Caco-2 (cell line): ENCODE measurements around the gene CAPN13. TPM values are rescaled to one million over a fixed set of nuclear protein-coding genes. Genes with fewer than 3 reads are reported as not detected.
A peak's percentile ranks its signal among the peaks of the same experiment; 100 is the strongest.

Source experiments
- BruUV-seq: library from RNA; stranded (reverse); fragments of 400-500 nt; replicated peaks from 2 replicates; lab custom pipeline; 2021; lab: Mats Ljungman, UMichigan
- CTCF ChIA-PET: fragments of 300-600 bp; sonication (Branson Sonifier 250); formaldehyde crosslinking; loops from one replicate; lab custom pipeline; 2022; ENCODE audit warnings: antibody characterized with exemption; lab: Charles Lee
- POLR2A ChIA-PET: fragments of 300-600 bp; sonication (Branson Sonifier 250); formaldehyde crosslinking; loops from one replicate; lab custom pipeline; 2022; ENCODE audit warnings: antibody characterized with exemption; lab: Charles Lee
- DNase-seq, 2 experiments: peaks; one replicate each; pipeline versions ENCODE4 v3.0.0 to v3.0.0-alpha.2; 2020 to 2022
- H3K27me3 ChIP-seq: replicated peaks from 2 replicates; pipeline ENCODE4 v1.6.0; 2011; ENCODE audit warnings: low read length; ENCODE audit not compliant: control insufficient read depth, insufficient read depth
- H3K36me3 ChIP-seq: 2 replicates; pipeline ENCODE4 v1.5.1; 2011; ENCODE audit warnings: low read length; ENCODE audit not compliant: control insufficient read depth, insufficient read depth
- H3K4me1 ChIP-seq: fragments of 250-450 bp; sonication (Bioruptor Pico); 2 replicates; pipeline ENCODE4 v1.5.1; 2020; ENCODE audit warnings: mild to moderate bottlenecking
- H3K4me3 ChIP-seq: 2 replicates; pipeline ENCODE4 v1.5.1; 2011; ENCODE audit warnings: low read depth, mild to moderate bottlenecking, control low read depth, low read length
- H3K9me3 ChIP-seq: fragments of 250-450 bp; sonication (Bioruptor Pico); 2 replicates; pipeline ENCODE4 v1.5.1; 2020; ENCODE audit warnings: mild to moderate bottlenecking, moderate library complexity
- H3K27ac Mint-ChIP-seq: one replicate; pipeline ENCODE4 v1.8.0; 2022; ENCODE audit warnings: mixed read lengths; ENCODE audit not compliant: unreplicated experiment
- H3K27me3 Mint-ChIP-seq: one replicate; pipeline ENCODE4 v1.8.0; 2022; ENCODE audit warnings: mixed read lengths; ENCODE audit not compliant: insufficient read depth, unreplicated experiment
- H3K36me3 Mint-ChIP-seq: one replicate; pipeline ENCODE4 v1.8.0; 2022; ENCODE audit warnings: mild to moderate bottlenecking, mixed read lengths; ENCODE audit not compliant: insufficient read depth, unreplicated experiment
- H3K4me1 Mint-ChIP-seq: one replicate; pipeline ENCODE4 v1.8.0; 2022; ENCODE audit warnings: low read depth, mixed read lengths; ENCODE audit not compliant: unreplicated experiment
- H3K4me3 Mint-ChIP-seq: one replicate; pipeline ENCODE4 v1.8.0; 2022; ENCODE audit warnings: mild to moderate bottlenecking, moderate library complexity, mixed read lengths; ENCODE audit not compliant: unreplicated experiment
- H3K9me3 Mint-ChIP-seq: one replicate; pipeline ENCODE4 v1.8.0; 2022; ENCODE audit warnings: mixed read lengths; ENCODE audit not compliant: unreplicated experiment
- CTCF ChIP-seq, 2 experiments: fragments of 200-600 bp in 1 of 2; IDR thresholded peaks; 1 replicate in 1 of 2; 2 replicates in 1 of 2; pipeline versions ENCODE4 v1.5.1 to v1.8.0; 2011 to 2022; ENCODE audit warnings: antibody characterized with exemption in 1 of 2, control low read depth in 1 of 2, inconsistent platforms in 1 of 2, low read depth in 1 of 2, low read length in 1 of 2, mild to moderate bottlenecking in 1 of 2, moderate library complexity in 1 of 2; ENCODE audit not compliant: insufficient read depth in 1 of 2, severe bottlenecking in 1 of 2, unreplicated experiment in 1 of 2
- intact Hi-C: fragments of 100-400 bp; cut with micrococcal nuclease; formaldehyde crosslinking; loops from one replicate; pipeline ENCODE4 v1.10.0; 2022; ENCODE audit not compliant: unreplicated experiment
- total RNA-seq: library from RNA; stranded (reverse); gene quantifications from 2 replicates; pipeline ENCODE4 v1.2.3, GENCODE V29; 2022

The CAPN13 gene
- total RNA-seq, 1 experiment from 2014 or later = 2.1 TPM

DNA sequence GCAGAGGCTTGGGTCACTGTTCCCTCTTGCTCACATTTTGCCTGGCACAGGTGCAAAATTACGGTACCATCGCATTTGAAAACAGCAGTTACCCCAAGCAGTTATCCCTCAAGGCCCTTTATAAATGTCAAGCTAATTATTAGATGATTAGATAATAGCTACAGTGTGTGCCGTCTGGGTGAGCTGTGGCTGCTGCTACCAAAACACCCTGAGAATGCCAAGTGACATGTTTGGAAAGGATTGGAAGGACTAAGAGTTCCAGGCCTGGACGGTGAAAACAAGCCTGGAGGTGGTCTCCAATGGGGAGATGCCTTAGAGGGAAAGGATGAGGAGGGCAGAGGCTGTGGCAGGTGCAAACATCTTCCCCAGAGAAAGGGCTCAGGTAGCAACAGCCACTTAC, 120.6 kb downstream of the CAPN13 start:
- no peak for DNase-seq
- H3K4me3 ChIP-seq = no peak overlapping the region
- H3K9me3 Mint-ChIP-seq = no peaks in the 10 kb centered on the region
- BruUV-seq = no TSS peak
- no peak overlapping the region for H3K27ac Mint-ChIP-seq
- no peaks in the 10 kb centered on the region for H3K36me3 ChIP-seq
- H3K4me3 Mint-ChIP-seq = no peak overlapping the region
- H3K9me3 ChIP-seq = no peaks in the 10 kb centered on the region
- ChIA-PET CTCF (interaction anchor here (0.7 to 2.1 kb wide), 3 partner anchors 24 to 176 kb away, joined by 3 to 45 read pairs (median 4); no protein-coding TSS in a partner anchor), POLR2A (no interaction called here)
- intact Hi-C loops = loop anchor here (1.0 to 5.0 kb wide), 2 partner anchors 21 to 519 kb away; no protein-coding TSS in a partner anchor
- no peaks in the 10 kb centered on the region for H3K27me3 ChIP-seq
- H3K36me3 Mint-ChIP-seq = no peaks in the 10 kb centered on the region
- H3K4me1 ChIP-seq = no peaks in the 10 kb centered on the region; the same call in 1 of the 2 replicates
- TF ChIP-seq CTCF (IDR thresholded peaks at IDR 0.05; ENCODE audit: insufficient read depth in 1 of 2, low read depth in 1 of 2, low read length in 1 of 2, severe bottlenecking in 1 of 2, unreplicated experiment in 1 of 2) = no peak
- no peaks in the 10 kb centered on the region for H3K27me3 Mint-ChIP-seq
- peaks cover 4% of the 10 kb centered on the region for H3K4me1 Mint-ChIP-seq

- Mint-ChIP-seq H3K9me3 (no peaks in the 10 kb centered on the region), H3K36me3 (no peaks in the 10 kb centered on the region), H3K27ac (no peak overlapping the region), H3K27me3 (no peaks in the 10 kb centered on the region), H3K4me1 (peaks cover 7% of the 10 kb centered on the region), H3K4me3 (no peak overlapping the region)
- H3K9me3 ChIP-seq = no peaks in the 10 kb centered on the region
- H3K4me1 ChIP-seq = no peaks in the 10 kb centered on the region; the same call in 1 of the 2 replicates
- POLR2A ChIA-PET = no interaction called here
- H3K36me3 ChIP-seq = no peaks in the 10 kb centered on the region
- peak; percentile 50 to 80 for TF ChIP-seq CTCF (IDR thresholded peaks at IDR 0.05; ENCODE audit: insufficient read depth in 1 of 2, low read depth in 1 of 2, low read length in 1 of 2, severe bottlenecking in 1 of 2, unreplicated experiment in 1 of 2)
- CTCF ChIA-PET = interaction anchor here (0.6 to 2.1 kb wide), 13 partner anchors 8 to 538 kb away, joined by 3 to 45 read pairs (median 4); no protein-coding TSS in a partner anchor
- no peak overlapping the region for H3K4me3 ChIP-seq
- peak; percentile 73 to 76 for DNase-seq
- BruUV-seq = no TSS peak
- H3K27me3 ChIP-seq = no peaks in the 10 kb centered on the region
- intact Hi-C loops = loop anchor here (1.0 to 5.0 kb wide), 2 partner anchors 21 to 519 kb away; no protein-coding TSS in a partner anchor
Observed at GRCh38 chr2:30686000-30686399, 121.2 kb downstream of the CAPN13 start.

GRCh38 chr2:30684996-30685395, 122.2 kb downstream of the CAPN13 start:
- no peak for TF ChIP-seq CTCF (IDR thresholded peaks at IDR 0.05; ENCODE audit: insufficient read depth in 1 of 2, low read depth in 1 of 2, low read length in 1 of 2, severe bottlenecking in 1 of 2, unreplicated experiment in 1 of 2)
- Mint-ChIP-seq H3K4me3 (no peak overlapping the region), H3K4me1 (peaks cover 8% of the 10 kb centered on the region), H3K9me3 (no peaks in the 10 kb centered on the region), H3K27me3 (no peaks in the 10 kb centered on the region), H3K36me3 (no peaks in the 10 kb centered on the region), H3K27ac (no peak overlapping the region)
- Histone ChIP-seq H3K4me3 (no peak overlapping the region), H3K9me3 (no peaks in the 10 kb centered on the region), H3K4me1 (no peaks in the 10 kb centered on the region; the same call in 1 of the 2 replicates), H3K27me3 (no peaks in the 10 kb centered on the region), H3K36me3 (no peaks in the 10 kb centered on the region)
- ChIA-PET POLR2A (no interaction called here), CTCF (no interaction called here)
- intact Hi-C loops = loop anchor here (5.0 kb wide), 1 partner anchor 518 kb away; no protein-coding TSS in a partner anchor
- no peak for DNase-seq
- no TSS peak for BruUV-seq
